Lower leg skin (tissue), 4 donors: ENCODE results near the gene EPC1. TPM values are rescaled to one million over a fixed set of nuclear protein-coding genes. Genes with fewer than 3 reads are reported as not detected.

Source experiments
- DNase-seq, 2 donors: peaks; one replicate each; pipeline ENCODE4 v3.0.0-alpha.2; 2019; ENCODE audit warnings: low spot score in 2 of 2
- H3K4me3 ChIP-seq: fragments of 200-600 bp; sonication (generic); 2 replicates; pipeline ENCODE4 v1.5.1; 2017; ENCODE audit warnings: mild to moderate bottlenecking, low read depth; ENCODE audit not compliant: poor library complexity, severe bottlenecking
- POLR2A ChIP-seq, 2 donors: fragments of 450-650 bp; IDR thresholded peaks; one replicate each; pipeline ENCODE4 v1.6.1; 2016 to 2017; ENCODE audit warnings: antibody characterized with exemption in 2 of 2, mild to moderate bottlenecking in 1 of 2, moderate library complexity in 1 of 2
- WGBS, 2 donors: methylation state at CpG; one replicate each; pipeline ENCODE4 v1.1.5; 2018; 5-methylcytosine and 5-hydroxymethylcytosine counted together
- intact Hi-C: fragments of 100-400 bp; cut with DNase I; formaldehyde crosslinking; loops from one replicate; pipeline ENCODE4 v1.15.0; 2023; ENCODE audit warnings: low total_unique reads
- total RNA-seq, 4 donors: library from RNA; depleted of rRNA; stranded (reverse); fragments of >200 nt; gene quantifications; one replicate each; pipeline ENCODE4 v1.1.0, GENCODE V29; 2016
- TF ChIP-seq, protein P1 (sequence below), 3 donors: fragments of 450-650 bp; IDR thresholded peaks; one replicate each; pipeline ENCODE4 v1.5.1; 2016; ENCODE audit warnings: antibody characterized with exemption in 3 of 3, mild to moderate bottlenecking in 3 of 3, moderate library complexity in 2 of 3

Gene EPC1
- total RNA-seq, 4 donors from 2014 or later, result 33.9 to 42.3 (median 36.8) TPM

DNA sequence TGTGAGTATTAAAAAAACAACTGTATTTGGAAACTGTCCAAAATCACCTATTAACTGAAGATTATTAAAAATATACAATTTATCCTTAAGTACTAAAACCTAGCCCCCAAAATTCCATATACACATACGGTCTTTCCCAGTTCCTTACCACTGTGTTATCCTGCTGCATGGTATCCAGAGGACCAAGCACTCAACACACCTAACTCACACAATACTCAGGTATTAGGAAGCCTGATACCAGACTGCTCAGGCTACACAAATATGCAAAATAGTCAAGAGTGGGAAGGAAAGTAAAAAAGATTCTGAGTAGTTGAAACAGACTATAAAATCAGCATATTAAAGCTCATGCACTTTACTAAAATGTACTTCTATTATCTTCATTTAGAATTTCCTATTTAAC lies 67.2 kb downstream of the EPC1 start:
- TF ChIP-seq POLR2A (IDR thresholded peaks at IDR 0.05), result no peak
- TF ChIP-seq, protein P1, sequence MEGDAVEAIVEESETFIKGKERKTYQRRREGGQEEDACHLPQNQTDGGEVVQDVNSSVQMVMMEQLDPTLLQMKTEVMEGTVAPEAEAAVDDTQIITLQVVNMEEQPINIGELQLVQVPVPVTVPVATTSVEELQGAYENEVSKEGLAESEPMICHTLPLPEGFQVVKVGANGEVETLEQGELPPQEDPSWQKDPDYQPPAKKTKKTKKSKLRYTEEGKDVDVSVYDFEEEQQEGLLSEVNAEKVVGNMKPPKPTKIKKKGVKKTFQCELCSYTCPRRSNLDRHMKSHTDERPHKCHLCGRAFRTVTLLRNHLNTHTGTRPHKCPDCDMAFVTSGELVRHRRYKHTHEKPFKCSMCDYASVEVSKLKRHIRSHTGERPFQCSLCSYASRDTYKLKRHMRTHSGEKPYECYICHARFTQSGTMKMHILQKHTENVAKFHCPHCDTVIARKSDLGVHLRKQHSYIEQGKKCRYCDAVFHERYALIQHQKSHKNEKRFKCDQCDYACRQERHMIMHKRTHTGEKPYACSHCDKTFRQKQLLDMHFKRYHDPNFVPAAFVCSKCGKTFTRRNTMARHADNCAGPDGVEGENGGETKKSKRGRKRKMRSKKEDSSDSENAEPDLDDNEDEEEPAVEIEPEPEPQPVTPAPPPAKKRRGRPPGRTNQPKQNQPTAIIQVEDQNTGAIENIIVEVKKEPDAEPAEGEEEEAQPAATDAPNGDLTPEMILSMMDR (IDR thresholded peaks at IDR 0.05), result no peak
- no peak for DNase-seq
- 92 to 100% methylated on average over 1 of the region's 1 CpG for whole genome bisulfite sequencing, 2 donors
- H3K4me3 ChIP-seq, result no peak overlapping the region
- intact Hi-C loops, result loop anchor here (10.0 kb wide), 1 partner anchor 55 kb away; no protein-coding TSS in a partner anchor

DNA sequence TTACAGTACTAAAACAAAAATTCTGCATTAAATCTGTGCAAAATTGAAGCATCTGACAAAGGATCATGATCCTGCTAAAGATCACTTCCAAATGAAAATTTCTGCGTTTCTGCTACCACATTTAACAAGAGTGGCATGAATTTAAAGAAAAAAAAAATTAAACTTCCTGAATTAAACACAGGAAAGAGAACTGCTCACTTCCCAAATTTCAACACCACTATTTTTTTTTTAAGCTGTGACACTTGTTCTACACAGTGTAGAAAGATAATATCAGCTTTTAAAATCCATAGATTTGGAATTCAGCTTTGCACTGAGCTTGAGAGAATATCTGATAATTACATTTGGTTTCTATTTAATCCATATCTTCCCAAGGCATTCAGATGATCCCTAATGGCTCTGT lies 73.6 kb downstream of the EPC1 start:
- no peak overlapping the region for H3K4me3 ChIP-seq
- TF ChIP-seq, protein P1 (IDR thresholded peaks at IDR 0.05), result no peak
- no peak for TF ChIP-seq POLR2A (IDR thresholded peaks at IDR 0.05)
- intact Hi-C loops, result no loop called here
- no peak for DNase-seq
- WGBS, 2 donors, result 69 to 73% methylated on average over 1 of the region's 1 CpG

DNA sequence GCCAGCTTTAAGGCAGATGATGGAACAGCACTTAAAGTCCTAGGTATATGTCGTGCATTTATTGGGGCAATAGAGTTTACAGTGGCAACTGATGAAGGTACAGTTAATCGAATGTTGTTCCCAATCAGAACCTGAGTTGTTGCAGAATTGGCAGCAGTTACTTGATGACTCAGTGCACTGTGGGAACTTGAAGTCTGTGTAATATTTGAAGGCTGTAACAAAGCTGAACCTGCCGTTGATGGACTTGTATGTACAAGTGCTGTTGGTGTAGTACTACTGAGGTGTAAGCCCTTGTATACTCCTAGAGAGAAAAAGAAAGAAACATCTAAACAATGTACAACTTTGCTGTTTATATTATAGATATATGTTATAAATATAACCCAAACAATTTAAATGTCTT lies 75.3 kb downstream of the EPC1 start:
- intact Hi-C loops, result no loop called here
- no peak for TF ChIP-seq POLR2A (IDR thresholded peaks at IDR 0.05)
- TF ChIP-seq, protein P1 (IDR thresholded peaks at IDR 0.05), result no peak
- no peak for DNase-seq
- WGBS, 2 donors, result 54 to 70% methylated on average over 3 of the region's 3 CpGs
- no peak overlapping the region for H3K4me3 ChIP-seq

DNA sequence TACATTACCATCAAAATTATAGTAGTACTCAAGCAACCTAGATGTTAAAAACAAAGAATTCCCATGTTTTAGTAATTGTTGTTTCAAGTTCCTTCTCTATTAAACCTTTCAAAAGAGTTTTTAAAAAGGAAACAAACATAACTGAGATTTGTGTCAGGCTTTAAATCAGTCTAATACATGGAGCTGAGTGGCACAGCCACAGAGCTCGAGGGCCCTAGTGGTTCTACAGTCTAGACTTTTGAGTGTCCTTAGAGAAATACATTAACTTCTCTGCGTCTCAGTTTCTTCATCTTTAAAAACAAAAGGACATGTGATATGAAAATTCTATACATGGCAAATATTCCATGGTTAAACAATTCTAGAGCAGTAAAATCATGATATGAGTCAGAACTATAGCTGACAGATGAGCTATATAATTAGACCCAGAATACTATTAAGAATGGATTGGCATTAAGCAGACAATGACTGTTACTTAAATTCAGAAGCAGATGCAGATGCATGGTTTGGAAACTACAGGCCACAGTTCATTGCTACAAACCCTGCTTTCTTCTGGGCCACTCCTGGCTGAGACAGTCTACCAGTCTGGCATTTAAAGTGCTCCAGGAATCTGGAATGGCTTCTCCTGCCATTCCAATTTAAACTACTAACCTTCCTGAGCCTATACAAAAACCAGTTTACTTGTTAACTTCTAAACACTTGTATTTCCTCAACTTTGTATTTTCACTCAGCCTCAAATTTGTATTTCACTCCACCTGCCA lies 77.4 kb downstream of the EPC1 start:
- no peak for TF ChIP-seq POLR2A (IDR thresholded peaks at IDR 0.05)
- TF ChIP-seq, protein P1 (IDR thresholded peaks at IDR 0.05), result no peak
- WGBS, 2 donors, result 83 to 84% methylated on average over 2 of the region's 2 CpGs
- no peak for DNase-seq
- H3K4me3 ChIP-seq, result no peak overlapping the region
- intact Hi-C loops, result no loop called here

DNA sequence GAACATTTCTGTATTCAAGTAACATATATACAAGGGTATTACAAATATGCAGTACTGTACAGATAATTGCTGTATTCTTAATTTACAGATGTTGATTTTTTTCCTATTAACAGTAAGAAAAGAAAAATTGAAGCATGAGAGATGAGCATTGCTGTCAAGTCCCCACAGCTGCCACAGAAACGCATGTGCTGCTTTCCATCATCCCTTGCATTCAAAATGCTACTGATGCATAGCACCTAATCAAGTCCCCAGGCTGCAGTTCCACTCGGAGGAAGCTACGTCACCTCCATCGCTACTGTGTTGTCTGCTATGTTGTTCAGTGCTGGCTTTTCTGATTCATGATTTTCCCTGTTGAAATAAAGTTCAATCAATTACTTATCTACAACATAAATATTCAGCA lies 78.2 kb downstream of the EPC1 start:
- no peak overlapping the region for H3K4me3 ChIP-seq
- TF ChIP-seq POLR2A (IDR thresholded peaks at IDR 0.05), result no peak
- TF ChIP-seq, protein P1 (IDR thresholded peaks at IDR 0.05), result no peak
- WGBS, 2 donors, result 88 to 92% methylated on average over 4 of the region's 4 CpGs
- no peak for DNase-seq
- intact Hi-C loops, result no loop called here

DNA sequence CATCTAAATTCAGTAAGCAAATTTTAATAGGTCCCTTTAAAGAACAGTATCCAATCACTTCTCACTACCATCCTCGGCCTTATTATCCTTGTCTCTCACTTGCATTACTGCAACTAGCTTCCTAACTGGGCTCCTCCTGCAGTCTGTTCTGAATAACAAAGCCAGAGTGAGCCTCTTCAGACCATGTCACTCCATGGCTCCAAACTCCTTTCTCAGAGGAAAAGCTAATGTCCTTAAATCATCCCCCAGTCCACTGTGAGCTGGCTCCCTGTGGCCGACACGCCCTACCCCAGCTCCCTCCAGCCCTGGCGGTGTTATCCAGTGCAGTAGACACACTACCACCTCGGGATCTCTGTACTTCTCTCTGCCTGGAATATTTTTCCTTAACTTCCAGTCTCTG lies 80.0 kb downstream of the EPC1 start:
- no peak overlapping the region for H3K4me3 ChIP-seq
- DNase-seq, result no peak
- TF ChIP-seq POLR2A (IDR thresholded peaks at IDR 0.05), result no peak
- TF ChIP-seq, protein P1 (IDR thresholded peaks at IDR 0.05), result no peak
- WGBS, 2 donors, result 84 to 89% methylated on average over 5 of the region's 5 CpGs
- intact Hi-C loops, result no loop called here
